WTC11 (cell line): Measurements from ENCODE around the gene NUDT22. TPM values are rescaled to one million over a fixed set of nuclear protein-coding genes. Genes with fewer than 3 reads are reported as not detected.

Source experiments
- ATAC-seq: fragments of 200-7000 bp; cut with Tn5 transposase; 2 replicates; pipeline ENCODE4 v1.10.0; 2021; ENCODE audit warnings: mild to moderate bottlenecking, moderate library complexity
- CTCF ChIA-PET: fragments of 300-600 bp; sonication (Branson Sonifier 250); formaldehyde crosslinking; loops from one replicate; lab custom pipeline; 2021; ENCODE audit warnings: antibody characterized with exemption; lab: Charles Lee
- POLR2A ChIA-PET: fragments of 350-600 bp; sonication (Branson Sonifier 250); formaldehyde crosslinking; loops from one replicate; lab custom pipeline; 2021; ENCODE audit warnings: antibody characterized with exemption; lab: Charles Lee
- DNase-seq: peaks from one replicate; pipeline ENCODE4 v3.0.0; 2021; ENCODE audit warnings: low spot score
- H3K27ac Mint-ChIP-seq: 2 replicates; pipeline ENCODE4 v1.8.0; 2021; ENCODE audit warnings: mixed read lengths
- H3K27me3 Mint-ChIP-seq: 2 replicates; pipeline ENCODE4 v1.8.0; 2021; ENCODE audit warnings: low read depth, mild to moderate bottlenecking, moderate library complexity, mixed read lengths
- H3K36me3 Mint-ChIP-seq: 2 replicates; pipeline ENCODE4 v1.8.0; 2021; ENCODE audit warnings: mixed read lengths
- H3K4me1 Mint-ChIP-seq: 2 replicates; pipeline ENCODE4 v1.8.0; 2022; ENCODE audit warnings: mixed read lengths
- H3K4me3 Mint-ChIP-seq: 2 replicates; pipeline ENCODE4 v1.8.0; 2021; ENCODE audit warnings: mild to moderate bottlenecking, moderate library complexity, mixed read lengths
- H3K9me3 Mint-ChIP-seq: 2 replicates; pipeline ENCODE4 v1.8.0; 2021; ENCODE audit warnings: mixed read lengths
- ETV6 ChIP-seq: sonication (generic); formaldehyde crosslinking; IDR thresholded peaks from 2 replicates; pipeline ENCODE4 v1.8.1; 2022; ENCODE audit warnings: mild to moderate bottlenecking, missing genetic modification reagents
- GTF2I ChIP-seq: fragments of 250-450 bp; sonication (Bioruptor Pico); conservative IDR thresholded peaks from 2 replicates; pipeline ENCODE4 v1.4.0; 2021; ENCODE audit warnings: mild to moderate bottlenecking
- MXD4 ChIP-seq: fragments of 250-450 bp; sonication (Bioruptor Pico); IDR thresholded peaks from 2 replicates; pipeline ENCODE4 v1.8.0; 2021; ENCODE audit warnings: mild to moderate bottlenecking, moderate library complexity, borderline replicate concordance
- MYBL2 ChIP-seq: sonication (generic); formaldehyde crosslinking; IDR thresholded peaks from 2 replicates; pipeline ENCODE4 v1.8.1; 2023; ENCODE audit warnings: mild to moderate bottlenecking, moderate library complexity, missing genetic modification reagents
- NFATC4 ChIP-seq: fragments of 250-450 bp; sonication (Bioruptor Pico); IDR thresholded peaks from 2 replicates; pipeline ENCODE4 v1.9.0; 2021; ENCODE audit warnings: mild to moderate bottlenecking
- ZBTB21 ChIP-seq: sonication (generic); formaldehyde crosslinking; IDR thresholded peaks from 2 replicates; pipeline ENCODE4 v1.8.1; 2023; ENCODE audit warnings: mild to moderate bottlenecking, missing genetic modification reagents, borderline replicate concordance
- ZNF317 ChIP-seq: sonication (generic); formaldehyde crosslinking; IDR thresholded peaks from 2 replicates; pipeline ENCODE4 v1.8.1; 2023; ENCODE audit warnings: low read depth, mild to moderate bottlenecking, moderate library complexity, missing genetic modification reagents, borderline replicate concordance
- ZSCAN18 ChIP-seq: fragments of 250-450 bp; sonication (Bioruptor Pico); IDR thresholded peaks from 2 replicates; pipeline ENCODE4 v2.1.2; 2022; ENCODE audit warnings: mild to moderate bottlenecking, moderate library complexity
- total RNA-seq: library from RNA; stranded (reverse); gene quantifications from 3 replicates; pipeline ENCODE4 v1.2.3, GENCODE V29; 2021
- TF ChIP-seq, protein P1 (sequence below): sonication (generic); formaldehyde crosslinking; IDR thresholded peaks from 2 replicates; pipeline ENCODE4 v1.8.0; 2022; ENCODE audit warnings: missing genetic modification reagents
- TF ChIP-seq, protein P2 (sequence below): sonication (generic); formaldehyde crosslinking; conservative IDR thresholded peaks from 2 replicates; pipeline ENCODE4 v1.8.1; 2022; ENCODE audit warnings: mild to moderate bottlenecking, missing genetic modification reagents
- TF ChIP-seq, protein P3 (sequence below): sonication (generic); formaldehyde crosslinking; IDR thresholded peaks from 2 replicates; pipeline ENCODE4 v1.8.1; 2022; ENCODE audit warnings: mild to moderate bottlenecking, moderate library complexity, missing genetic modification reagents
- TF ChIP-seq, protein P4 (sequence below): sonication (generic); formaldehyde crosslinking; IDR thresholded peaks from 2 replicates; pipeline ENCODE4 v1.8.1; 2022; ENCODE audit warnings: missing genetic modification reagents, borderline replicate concordance

Gene NUDT22
- total RNA-seq, 1 experiment from 2014 or later = 64.4 TPM

GRCh38 chr11:64253481-64253880, 27.4 kb downstream of the NUDT22 start (continued):
- TF ChIP-seq, protein P1, sequence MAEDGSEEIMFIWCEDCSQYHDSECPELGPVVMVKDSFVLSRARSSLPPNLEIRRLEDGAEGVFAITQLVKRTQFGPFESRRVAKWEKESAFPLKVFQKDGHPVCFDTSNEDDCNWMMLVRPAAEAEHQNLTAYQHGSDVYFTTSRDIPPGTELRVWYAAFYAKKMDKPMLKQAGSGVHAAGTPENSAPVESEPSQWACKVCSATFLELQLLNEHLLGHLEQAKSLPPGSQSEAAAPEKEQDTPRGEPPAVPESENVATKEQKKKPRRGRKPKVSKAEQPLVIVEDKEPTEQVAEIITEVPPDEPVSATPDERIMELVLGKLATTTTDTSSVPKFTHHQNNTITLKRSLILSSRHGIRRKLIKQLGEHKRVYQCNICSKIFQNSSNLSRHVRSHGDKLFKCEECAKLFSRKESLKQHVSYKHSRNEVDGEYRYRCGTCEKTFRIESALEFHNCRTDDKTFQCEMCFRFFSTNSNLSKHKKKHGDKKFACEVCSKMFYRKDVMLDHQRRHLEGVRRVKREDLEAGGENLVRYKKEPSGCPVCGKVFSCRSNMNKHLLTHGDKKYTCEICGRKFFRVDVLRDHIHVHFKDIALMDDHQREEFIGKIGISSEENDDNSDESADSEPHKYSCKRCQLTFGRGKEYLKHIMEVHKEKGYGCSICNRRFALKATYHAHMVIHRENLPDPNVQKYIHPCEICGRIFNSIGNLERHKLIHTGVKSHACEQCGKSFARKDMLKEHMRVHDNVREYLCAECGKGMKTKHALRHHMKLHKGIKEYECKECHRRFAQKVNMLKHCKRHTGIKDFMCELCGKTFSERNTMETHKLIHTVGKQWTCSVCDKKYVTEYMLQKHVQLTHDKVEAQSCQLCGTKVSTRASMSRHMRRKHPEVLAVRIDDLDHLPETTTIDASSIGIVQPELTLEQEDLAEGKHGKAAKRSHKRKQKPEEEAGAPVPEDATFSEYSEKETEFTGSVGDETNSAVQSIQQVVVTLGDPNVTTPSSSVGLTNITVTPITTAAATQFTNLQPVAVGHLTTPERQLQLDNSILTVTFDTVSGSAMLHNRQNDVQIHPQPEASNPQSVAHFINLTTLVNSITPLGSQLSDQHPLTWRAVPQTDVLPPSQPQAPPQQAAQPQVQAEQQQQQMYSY = no peak
- TF ChIP-seq, protein P2, sequence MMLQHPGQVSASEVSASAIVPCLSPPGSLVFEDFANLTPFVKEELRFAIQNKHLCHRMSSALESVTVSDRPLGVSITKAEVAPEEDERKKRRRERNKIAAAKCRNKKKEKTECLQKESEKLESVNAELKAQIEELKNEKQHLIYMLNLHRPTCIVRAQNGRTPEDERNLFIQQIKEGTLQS (CRISPR knock-in tag) = no peak
- TF ChIP-seq ZSCAN18 (no peak), ETV6 (CRISPR knock-in tag) (no peak), ZNF317 (CRISPR knock-in tag) (no peak)
- TF ChIP-seq, protein P3, sequence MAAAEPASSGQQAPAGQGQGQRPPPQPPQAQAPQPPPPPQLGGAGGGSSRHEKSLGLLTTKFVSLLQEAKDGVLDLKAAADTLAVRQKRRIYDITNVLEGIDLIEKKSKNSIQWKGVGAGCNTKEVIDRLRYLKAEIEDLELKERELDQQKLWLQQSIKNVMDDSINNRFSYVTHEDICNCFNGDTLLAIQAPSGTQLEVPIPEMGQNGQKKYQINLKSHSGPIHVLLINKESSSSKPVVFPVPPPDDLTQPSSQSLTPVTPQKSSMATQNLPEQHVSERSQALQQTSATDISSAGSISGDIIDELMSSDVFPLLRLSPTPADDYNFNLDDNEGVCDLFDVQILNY (CRISPR knock-in tag) = no peak
- TF ChIP-seq, all 79 proteins: peak for 0

DNA sequence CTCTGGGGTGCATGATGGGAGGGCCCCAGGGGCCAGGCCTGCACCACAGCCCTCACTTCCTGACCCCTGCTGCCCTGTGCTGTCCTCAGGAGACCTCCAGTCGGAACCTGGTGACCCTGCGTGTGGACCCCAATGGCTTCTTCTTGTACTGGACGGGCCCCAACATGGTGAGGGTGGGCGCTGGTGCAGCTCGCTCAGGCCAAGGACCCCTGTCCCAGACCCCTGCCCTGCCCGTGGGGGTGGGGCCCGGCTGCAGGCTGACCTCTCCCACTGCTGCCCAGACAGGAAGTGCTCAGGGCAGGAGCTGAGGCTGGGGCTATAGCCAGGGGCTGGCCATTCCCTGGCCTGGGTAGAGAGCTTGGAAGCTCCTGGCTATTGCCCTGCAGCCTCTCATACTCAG, 28.3 kb downstream of the NUDT22 start:
- ChIA-PET POLR2A (no interaction called here), CTCF (interaction anchor here (1.0 to 1.4 kb wide), 3 partner anchors 46 to 51 kb away, joined by 3 to 6 read pairs (median 4); partner anchors contain the start of gene ESRRA)
- TF ChIP-seq, protein P4, sequence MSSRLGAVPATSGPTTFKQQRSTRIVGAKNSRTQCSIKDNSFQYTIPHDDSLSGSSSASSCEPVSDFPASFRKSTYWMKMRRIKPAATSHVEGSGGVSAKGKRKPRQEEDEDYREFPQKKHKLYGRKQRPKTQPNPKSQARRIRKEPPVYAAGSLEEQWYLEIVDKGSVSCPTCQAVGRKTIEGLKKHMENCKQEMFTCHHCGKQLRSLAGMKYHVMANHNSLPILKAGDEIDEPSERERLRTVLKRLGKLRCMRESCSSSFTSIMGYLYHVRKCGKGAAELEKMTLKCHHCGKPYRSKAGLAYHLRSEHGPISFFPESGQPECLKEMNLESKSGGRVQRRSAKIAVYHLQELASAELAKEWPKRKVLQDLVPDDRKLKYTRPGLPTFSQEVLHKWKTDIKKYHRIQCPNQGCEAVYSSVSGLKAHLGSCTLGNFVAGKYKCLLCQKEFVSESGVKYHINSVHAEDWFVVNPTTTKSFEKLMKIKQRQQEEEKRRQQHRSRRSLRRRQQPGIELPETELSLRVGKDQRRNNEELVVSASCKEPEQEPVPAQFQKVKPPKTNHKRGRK (CRISPR knock-in tag) = no peak
- TF ChIP-seq MYBL2 = no peak
- Mint-ChIP-seq H3K27ac (no peak overlapping the region), H3K36me3 (peaks cover 10% of the 10 kb centered on the region), H3K4me1 (peaks cover 25% of the 10 kb centered on the region), H3K9me3 (no peaks in the 10 kb centered on the region), H3K27me3 (no peaks in the 10 kb centered on the region), H3K4me3 (no peak overlapping the region; the same call in 1 of the 2 replicates)
- no peak for DNase-seq
- ATAC-seq = no peak

- Mint-ChIP-seq H3K4me1 (peaks cover 16% of the 10 kb centered on the region), H3K9me3 (no peaks in the 10 kb centered on the region), H3K36me3 (peaks cover 21% of the 10 kb centered on the region), H3K27me3 (no peaks in the 10 kb centered on the region), H3K4me3 (no peak overlapping the region), H3K27ac (no peak overlapping the region)
- no peak for DNase-seq
- ATAC-seq = no peak
- CTCF ChIA-PET = interaction anchor here (1.4 kb wide), 2 partner anchors 45 to 51 kb away, joined by 3 to 6 read pairs; no protein-coding TSS in a partner anchor
- POLR2A ChIA-PET = interaction anchor here (1.7 kb wide), 1 partner anchor 14 kb away, joined by 5 read pairs; no protein-coding TSS in a partner anchor
- no peak for TF ChIP-seq GTF2I
These were observed 29.4 kb downstream of the NUDT22 start for GRCh38 chr11:64255135-64256128.

GRCh38 chr11:64256300-64256699, 30.2 kb downstream of the NUDT22 start:
- Mint-ChIP-seq H3K9me3 (no peaks in the 10 kb centered on the region), H3K27me3 (no peaks in the 10 kb centered on the region), H3K4me1 (peaks cover 13% of the 10 kb centered on the region), H3K36me3 (peaks cover 21% of the 10 kb centered on the region), H3K4me3 (no peak overlapping the region), H3K27ac (no peak overlapping the region)
- POLR2A ChIA-PET = interaction anchor here (1.7 kb wide), 1 partner anchor 13 kb away, joined by 5 read pairs; no protein-coding TSS in a partner anchor
- ATAC-seq = no peak
- DNase-seq = no peak
- CTCF ChIA-PET = no interaction called here
- TF ChIP-seq MXD4 (no peak), NFATC4 (no peak), ZBTB21 (CRISPR knock-in tag) (no peak)
